ENCODE measurements around the gene RHO.

Gene RHO

GRCh38 chr3:129512595-129512994 lies 15.8 kb upstream of the RHO start:
- no peak overlapping the region for H3K27ac ChIP-seq (ENCODE audit: extremely low read depth, low read depth, low read length)
- peaks cover 0 to 15% of the 10 kb centered on the region in 2 experiments; a peak in 1 of 3 replicates for H3K36me3 ChIP-seq (ENCODE audit: control insufficient read depth in 2 of 2, insufficient read depth in 1 of 2, low read length in 2 of 2)
- ChIA-PET POLR2A (no interaction called here), CTCF (no interaction called here)
- no peaks in the 10 kb centered on the region for H3K9me3 ChIP-seq (ENCODE audit: control insufficient read depth, insufficient read depth, low read depth, low read length)
- no peaks in the 10 kb centered on the region for H3K4me1 ChIP-seq (ENCODE audit: control insufficient read depth, insufficient read depth, low read length)
- H3K4me3 ChIP-seq (ENCODE audit: low read depth, low read length): no peak overlapping the region
- TF ChIP-seq ZNF704 (tag by site-specific recombination; IDR thresholded peaks at IDR 0.05) (no peak), RBAK (tag by site-specific recombination; IDR thresholded peaks at IDR 0.05) (no peak), ZBTB7A (tag by site-specific recombination; IDR thresholded peaks at IDR 0.05; ENCODE audit: low read depth) (no peak), ZNF580 (tag by site-specific recombination; IDR thresholded peaks at IDR 0.05) (no peak), ZNF791 (tag by site-specific recombination; IDR thresholded peaks at IDR 0.05) (no peak), ZNF426 (tag by site-specific recombination; IDR thresholded peaks at IDR 0.05) (no peak), ZNF274 (IDR thresholded peaks at IDR 0.05; ENCODE audit: low read length) (no peak), ZNF274 (tag by site-specific recombination; IDR thresholded peaks at IDR 0.05; ENCODE audit: borderline replicate concordance) (no peak), ZNF311 (tag by site-specific recombination; IDR thresholded peaks at IDR 0.05; ENCODE audit: borderline replicate concordance) (no peak), ZBTB10 (tag by site-specific recombination; IDR thresholded peaks at IDR 0.05) (no peak), ZNF112 (tag by site-specific recombination; IDR thresholded peaks at IDR 0.05) (no peak), ZBTB44 (tag by site-specific recombination; IDR thresholded peaks at IDR 0.05) (no peak), ZSCAN23 (tag by site-specific recombination; IDR thresholded peaks at IDR 0.05) (no peak), ZFP69B (tag by site-specific recombination; IDR thresholded peaks at IDR 0.05) (no peak)

GRCh38 chr3:129513705-129514104 lies 14.7 kb upstream of the RHO start:
- CTCF ChIA-PET: no interaction called here
- Histone ChIP-seq H3K27ac (ENCODE audit: extremely low read depth, low read depth, low read length) (no peak overlapping the region), H3K4me3 (ENCODE audit: low read depth, low read length) (no peak overlapping the region), H3K36me3 (ENCODE audit: control insufficient read depth in 2 of 2, insufficient read depth in 1 of 2, low read length in 2 of 2) (peaks cover 0 to 12% of the 10 kb centered on the region in 2 experiments; a peak in 1 of 3 replicates), H3K4me1 (ENCODE audit: control insufficient read depth, insufficient read depth, low read length) (no peaks in the 10 kb centered on the region), H3K9me3 (ENCODE audit: control insufficient read depth, insufficient read depth, low read depth, low read length) (no peaks in the 10 kb centered on the region)
- TF ChIP-seq CTCF (tag by site-specific recombination; IDR thresholded peaks at IDR 0.05) (no peak), ZNF624 (tag by site-specific recombination; IDR thresholded peaks at IDR 0.05) (no peak)
- POLR2A ChIA-PET: no interaction called here

Measured in HEK293 (cell line).